ELR (cell line): ENCODE data around the gene ALPK3.
A peak's percentile ranks its signal among the peaks of the same experiment; 100 is the strongest.

ENCODE experiments used
- DNase-seq: peaks from one replicate; pipeline ENCODE4 v3.0.0-alpha.2; 2015; ENCODE audit warnings: low read depth

ALPK3 gene

GRCh38 chr15:84845631-84846030 lies 28.5 kb downstream of the ALPK3 start:
- peak; percentile 77 for DNase-seq

GRCh38 chr15:84846269-84846668 lies 29.1 kb downstream of the ALPK3 start:
- no peak for DNase-seq

- no peak for DNase-seq
Observed at GRCh38 chr15:84847382-84847781, 30.2 kb downstream of the ALPK3 start.

GRCh38 chr15:84852212-84852611 lies 35.1 kb downstream of the ALPK3 start:
- no peak for DNase-seq

GRCh38 chr15:84855136-84855535 lies 38.0 kb downstream of the ALPK3 start:
- no peak for DNase-seq

GRCh38 chr15:84855765-84856164 lies 38.6 kb downstream of the ALPK3 start:
- DNase-seq = no peak

- no peak for DNase-seq
Observed at GRCh38 chr15:84856731-84857417, 39.7 kb downstream of the ALPK3 start.

GRCh38 chr15:84857418-84858004 lies 40.4 kb downstream of the ALPK3 start:
- DNase-seq = no peak

- no peak for DNase-seq
Observed at GRCh38 chr15:84858231-84858630, 41.1 kb downstream of the ALPK3 start.

- no peak for DNase-seq
Observed at GRCh38 chr15:84859144-84859543, 42.0 kb downstream of the ALPK3 start.

- no peak for DNase-seq
Observed at GRCh38 chr15:84859651-84860050, 42.5 kb downstream of the ALPK3 start.

GRCh38 chr15:84861781-84862180 lies 44.6 kb downstream of the ALPK3 start:
- no peak for DNase-seq

- no peak for DNase-seq
Observed at GRCh38 chr15:84862214-84862975, 45.2 kb downstream of the ALPK3 start.

GRCh38 chr15:84863565-84864443 lies 46.6 kb downstream of the ALPK3 start:
- DNase-seq = peak; percentile 25

- no peak for DNase-seq
Observed at GRCh38 chr15:84864444-84864795, 47.3 kb downstream of the ALPK3 start.

- DNase-seq = no peak
Observed at GRCh38 chr15:84865074-84865569, 48.0 kb downstream of the ALPK3 start.

- no peak for DNase-seq
Observed at GRCh38 chr15:84868037-84868880, 51.1 kb downstream of the ALPK3 start.

- DNase-seq = no peak
Observed at GRCh38 chr15:84869510-84869909, 52.4 kb downstream of the ALPK3 start.

GRCh38 chr15:84871428-84871985 lies 54.4 kb downstream of the ALPK3 start:
- DNase-seq = no peak

GRCh38 chr15:84872009-84872910 lies 55.1 kb downstream of the ALPK3 start:
- DNase-seq = no peak
